AG04449 (cell line): ENCODE results near the gene THAP12.

ENCODE experiments used
- CTCF ChIA-PET: fragments of 350-600 bp; formaldehyde crosslinking; extraction: SDS; loops from one replicate; lab custom pipeline; 2021; ENCODE audit warnings: antibody characterized with exemption; lab: Yijun Ruan, JAX
- POLR2A ChIA-PET: fragments of 400-600, 350-600 bp; formaldehyde crosslinking; extraction: SDS; loops from one replicate; lab custom pipeline; 2020; ENCODE audit warnings: antibody characterized with exemption, inconsistent platforms; lab: Yijun Ruan, JAX
- DNase-seq: peaks from one replicate; pipeline ENCODE4 v3.0.0-alpha.2; 2010; ENCODE audit warnings: low read depth, low spot score
- H3K4me3 ChIP-seq: 2 replicates; pipeline ENCODE4 v1.5.1; 2011; ENCODE audit warnings: low read depth, mild to moderate bottlenecking, control low read depth, low read length
- TF ChIP-seq, protein P1 (sequence below): IDR thresholded peaks from one replicate; pipeline ENCODE4 v1.5.1; 2011; ENCODE audit warnings: mild to moderate bottlenecking, moderate library complexity, low read length, control low read depth, inconsistent platforms; ENCODE audit not compliant: insufficient read depth; ENCODE audit errors: missing control alignments

THAP12 gene

DNA sequence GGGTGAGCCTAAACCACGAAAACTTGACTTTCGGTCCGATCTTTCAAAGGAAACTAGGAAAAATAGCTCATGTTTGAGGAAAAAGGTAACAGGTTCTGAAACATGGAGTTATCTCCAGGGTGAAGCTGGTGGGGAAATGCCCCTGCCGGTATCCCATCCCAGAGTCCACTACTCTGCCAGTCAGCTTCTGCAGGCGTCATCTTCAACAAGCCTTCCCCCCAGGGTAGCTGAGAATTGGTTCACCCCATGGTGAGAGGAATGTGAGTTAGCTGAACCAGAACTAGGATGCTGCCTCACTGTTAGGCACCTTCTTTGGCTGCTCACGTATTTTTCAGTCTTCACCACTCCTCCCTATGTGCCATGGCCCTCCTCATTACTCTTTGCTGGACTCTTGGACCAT, 1.3 kb upstream of the THAP12 start:
- no peak for DNase-seq
- POLR2A ChIA-PET, result no interaction called here
- peak overlapping the region; percentile 93; the same call in 1 of the 2 replicates for H3K4me3 ChIP-seq
- CTCF ChIA-PET, result interaction anchor here (1.5 kb wide), 1 partner anchor 7 kb away, joined by 4 read pairs; no protein-coding TSS in a partner anchor
- TF ChIP-seq, protein P1, sequence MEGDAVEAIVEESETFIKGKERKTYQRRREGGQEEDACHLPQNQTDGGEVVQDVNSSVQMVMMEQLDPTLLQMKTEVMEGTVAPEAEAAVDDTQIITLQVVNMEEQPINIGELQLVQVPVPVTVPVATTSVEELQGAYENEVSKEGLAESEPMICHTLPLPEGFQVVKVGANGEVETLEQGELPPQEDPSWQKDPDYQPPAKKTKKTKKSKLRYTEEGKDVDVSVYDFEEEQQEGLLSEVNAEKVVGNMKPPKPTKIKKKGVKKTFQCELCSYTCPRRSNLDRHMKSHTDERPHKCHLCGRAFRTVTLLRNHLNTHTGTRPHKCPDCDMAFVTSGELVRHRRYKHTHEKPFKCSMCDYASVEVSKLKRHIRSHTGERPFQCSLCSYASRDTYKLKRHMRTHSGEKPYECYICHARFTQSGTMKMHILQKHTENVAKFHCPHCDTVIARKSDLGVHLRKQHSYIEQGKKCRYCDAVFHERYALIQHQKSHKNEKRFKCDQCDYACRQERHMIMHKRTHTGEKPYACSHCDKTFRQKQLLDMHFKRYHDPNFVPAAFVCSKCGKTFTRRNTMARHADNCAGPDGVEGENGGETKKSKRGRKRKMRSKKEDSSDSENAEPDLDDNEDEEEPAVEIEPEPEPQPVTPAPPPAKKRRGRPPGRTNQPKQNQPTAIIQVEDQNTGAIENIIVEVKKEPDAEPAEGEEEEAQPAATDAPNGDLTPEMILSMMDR, result no peak

DNA sequence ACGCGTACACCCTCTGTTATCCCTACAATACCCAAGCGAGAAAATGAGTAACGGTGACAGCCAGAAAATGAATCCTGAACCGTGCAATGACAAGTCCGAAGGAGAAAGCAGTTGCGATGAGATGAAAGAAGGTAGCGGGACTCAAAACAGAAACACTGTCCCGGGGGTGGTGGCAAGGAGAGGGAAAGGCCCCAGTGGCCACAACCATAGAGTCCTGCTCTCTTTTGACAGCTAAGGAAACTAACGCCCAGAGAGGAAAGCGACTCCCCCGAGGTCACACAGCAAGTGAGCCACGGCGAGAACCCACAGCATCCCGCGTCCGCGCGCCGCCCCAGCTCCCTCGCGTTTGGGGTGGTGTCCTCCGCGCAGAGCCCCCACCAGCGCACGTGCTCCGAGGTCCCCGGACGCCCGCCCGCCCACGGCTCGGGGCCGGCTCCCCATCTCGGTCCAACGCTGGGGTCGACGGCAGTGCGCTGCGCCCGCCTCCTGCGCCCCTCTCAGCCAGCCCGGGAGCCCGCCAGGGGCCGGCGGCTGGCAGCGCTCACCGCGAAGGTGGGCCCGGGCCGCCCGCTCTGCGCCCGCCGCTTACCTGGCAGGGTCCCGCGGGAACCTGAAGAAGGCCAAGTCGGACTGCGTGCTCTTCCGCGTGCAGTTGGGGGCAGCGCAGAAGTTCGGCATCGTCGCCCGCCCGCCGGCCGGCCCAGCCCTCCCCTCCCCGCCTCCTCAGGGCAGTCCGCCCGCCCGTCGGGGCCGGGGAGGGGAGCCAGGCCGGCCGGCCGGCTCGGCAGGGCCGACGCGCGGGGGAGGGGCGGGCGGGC, 564 bp downstream of the THAP12 start:
- CTCF ChIA-PET, result interaction anchor here (1.5 kb wide), 1 partner anchor 9 kb away, joined by 4 read pairs; no protein-coding TSS in a partner anchor
- peak overlapping the region; percentile 65 for H3K4me3 ChIP-seq
- TF ChIP-seq, protein P1, result no peak
- POLR2A ChIA-PET, result no interaction called here
- DNase-seq, result no peak

DNA sequence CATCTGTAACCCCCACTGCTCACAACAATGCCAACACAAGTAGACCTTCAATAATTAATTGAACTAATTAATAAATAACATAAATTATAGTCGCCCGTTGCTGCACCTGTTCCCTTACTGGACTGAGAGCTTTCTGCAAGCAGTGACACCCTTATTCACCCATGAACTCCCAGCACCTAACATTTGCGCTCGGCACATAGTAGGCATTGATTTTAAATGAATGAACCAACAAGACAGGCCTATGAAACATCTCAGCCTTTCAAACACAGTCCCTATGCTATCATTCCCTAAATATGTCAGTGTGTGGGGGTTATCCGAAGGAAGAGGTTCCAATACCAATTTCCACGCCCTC, 1.1 kb downstream of the THAP12 start:
- H3K4me3 ChIP-seq, result peak overlapping the region; percentile 65
- CTCF ChIA-PET, result no interaction called here

DNA sequence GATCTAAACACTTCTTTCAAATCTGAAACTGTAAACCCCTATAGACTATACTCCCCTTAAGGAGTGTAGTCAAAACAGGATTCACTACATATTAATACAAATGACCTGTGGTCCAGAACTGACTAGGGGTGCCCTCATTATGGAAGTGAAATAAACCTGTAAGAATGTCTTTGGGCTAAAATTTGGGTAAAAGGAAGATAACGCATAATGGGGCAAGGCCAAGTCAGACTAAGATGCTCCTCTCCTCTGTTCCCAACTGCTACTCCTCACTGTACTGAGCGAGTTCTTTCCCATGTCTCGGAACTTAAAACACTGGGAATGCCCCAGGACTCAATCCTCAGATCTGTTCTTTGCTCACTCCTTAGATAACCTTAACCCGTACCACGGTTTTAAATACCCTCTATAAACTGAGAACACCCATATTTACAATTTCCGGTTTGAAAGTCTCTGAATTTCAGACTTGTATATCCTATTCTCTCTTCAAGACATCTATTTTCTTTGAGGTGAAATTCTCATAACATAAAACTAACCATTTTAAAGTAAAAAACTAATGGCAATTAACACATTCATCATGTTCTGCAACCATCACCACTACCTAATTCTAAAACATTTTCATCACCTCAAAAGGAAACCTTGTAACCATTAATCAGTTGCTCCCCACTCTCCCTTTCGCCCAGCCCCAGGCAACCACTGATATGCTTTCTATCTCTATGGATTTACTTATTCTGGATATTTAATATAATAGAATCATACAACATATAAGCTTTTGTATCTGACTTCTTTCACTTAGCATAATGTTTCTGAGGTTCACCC, 4.0 kb downstream of the THAP12 start:
- TF ChIP-seq, protein P1, result no peak
- DNase-seq, result no peak
- H3K4me3 ChIP-seq, result no peak overlapping the region
- ChIA-PET POLR2A (no interaction called here), CTCF (no interaction called here)

More for the DNA sequence above, 1.1 kb downstream of the THAP12 start:
- POLR2A ChIA-PET, result no interaction called here
- no peak for DNase-seq
- TF ChIP-seq, protein P1, result no peak

DNA sequence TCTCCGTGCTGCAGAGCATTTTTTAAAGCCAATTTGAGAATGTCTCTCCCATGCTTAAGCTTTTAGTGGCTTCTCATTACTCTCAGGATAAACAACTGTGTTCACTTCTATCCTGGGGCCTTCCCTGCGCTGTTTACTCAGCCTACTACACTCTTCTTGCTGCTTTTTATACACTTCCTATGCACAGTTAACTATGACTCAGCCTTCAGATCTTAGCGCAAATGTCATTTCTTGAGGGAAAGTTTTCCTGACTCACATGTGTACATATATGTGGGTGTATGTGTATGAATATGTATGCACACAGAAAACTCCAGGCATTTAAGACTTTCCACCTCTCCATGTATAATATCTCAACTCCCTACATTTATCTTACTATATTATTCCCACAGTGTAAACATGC, 9.8 kb downstream of the THAP12 start:
- TF ChIP-seq, protein P1, result no peak
- peak; percentile 40 for DNase-seq
- CTCF ChIA-PET, result interaction anchor here (1.3 kb wide), 1 partner anchor 141 kb away, joined by 3 read pairs; no protein-coding TSS in a partner anchor
- POLR2A ChIA-PET, result no interaction called here
- H3K4me3 ChIP-seq, result no peak overlapping the region

DNA sequence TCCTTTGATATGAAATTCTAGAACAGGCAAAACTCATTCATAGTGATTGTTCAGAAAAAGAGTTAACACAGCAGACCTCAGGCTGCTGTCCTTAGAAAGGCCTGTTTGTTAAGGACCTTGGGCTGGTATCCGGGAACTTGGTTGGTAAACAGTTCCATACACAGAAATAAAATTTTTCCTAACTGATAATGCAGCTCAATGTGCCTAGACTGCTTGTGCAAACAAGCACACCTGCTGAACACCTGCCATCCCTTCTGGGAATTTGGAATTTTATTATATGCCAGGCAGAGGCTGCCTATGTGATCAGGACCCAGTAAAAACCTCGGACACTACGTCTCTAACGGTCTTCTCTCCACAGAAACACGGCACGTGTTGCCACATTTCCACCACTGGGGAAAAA, 11.5 kb downstream of the THAP12 start:
- ChIA-PET POLR2A (no interaction called here), CTCF (no interaction called here)
- no peak for DNase-seq
- H3K4me3 ChIP-seq, result no peak overlapping the region
- TF ChIP-seq, protein P1, result no peak
